SKM-1 (cell line): ENCODE results near the gene CAMKK2.
A peak's percentile ranks its signal among the peaks of the same experiment; 100 is the strongest.
"Not testable (repeated sequence)": the region's sequence is repeated elsewhere in the genome, so short reads cannot be mapped to it uniquely, and the experiment has no call there.

Source experiments
- DNase-seq: peaks from one replicate; lab custom pipeline; 2025; ENCODE audit not compliant: unreplicated experiment; lab: John Stamatoyannopoulos, UW

The CAMKK2 gene

GRCh38 chr12:121296618-121297434, at the start of gene CAMKK2:
Gene CAMKK2 (minus strand): TSS chr12:121296709. CDS start chr12:121274526, 22,183 bp downstream.
- peak; percentile 27 for DNase-seq

DNA sequence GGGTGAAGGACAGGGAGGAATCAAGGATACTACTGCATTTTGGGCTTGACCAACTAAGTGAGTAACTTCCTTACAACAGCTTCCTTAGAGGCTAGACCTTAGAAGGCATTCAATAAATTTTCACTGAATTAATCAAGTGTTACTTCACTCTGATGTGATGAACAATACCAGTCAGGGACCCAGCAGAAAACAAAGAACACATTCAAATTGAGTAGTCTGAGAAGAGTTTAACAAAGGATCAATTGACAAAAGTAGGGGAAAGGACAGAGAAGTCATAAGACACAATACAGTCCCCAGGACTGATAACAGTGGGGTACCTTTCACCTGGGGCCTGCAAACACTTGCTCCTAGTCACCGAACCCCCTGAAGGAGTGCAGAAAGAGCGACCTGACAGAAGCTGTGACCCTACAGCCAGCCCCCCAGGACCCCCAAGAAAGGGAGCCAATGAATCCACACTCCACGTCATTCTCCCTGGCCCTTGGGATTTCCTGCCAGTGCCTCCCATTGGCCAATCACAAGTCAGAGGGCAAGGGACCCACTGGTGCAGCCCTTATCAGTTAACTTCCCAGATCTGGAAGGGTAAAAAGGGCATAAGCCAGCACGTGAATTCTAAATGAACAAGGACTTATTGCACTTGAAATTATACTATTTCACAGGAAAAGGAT, 48.8 kb upstream of the CAMKK2 start:
- DNase-seq, result no peak

GRCh38 chr12:121344506-121344905, 48.0 kb upstream of the CAMKK2 start:
- no peak for DNase-seq

GRCh38 chr12:121337416-121337815, 40.9 kb upstream of the CAMKK2 start:
- DNase-seq, result no peak

- peak; percentile 1 for DNase-seq
Observed at GRCh38 chr12:121334513-121335343, 38.2 kb upstream of the CAMKK2 start.

GRCh38 chr12:121333747-121334146, 37.2 kb upstream of the CAMKK2 start:
- no peak for DNase-seq

DNA sequence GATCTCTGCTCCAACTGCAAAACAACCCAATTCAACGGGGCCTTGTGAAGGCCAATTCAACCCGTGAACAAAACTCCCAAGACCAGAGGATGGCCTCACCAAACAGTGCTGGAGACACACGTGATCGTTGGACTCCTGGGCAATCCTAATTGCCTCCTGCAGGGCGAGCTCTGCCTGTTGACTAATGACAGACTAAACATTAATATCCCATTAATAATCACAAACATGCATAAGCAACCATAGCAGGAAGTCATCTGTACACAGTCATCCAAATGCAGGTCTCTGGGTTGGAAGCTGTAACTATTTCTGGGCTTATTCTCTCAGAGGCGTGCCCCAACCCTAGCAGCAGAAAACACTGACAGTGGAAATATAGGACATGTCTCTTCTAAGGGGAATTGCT, 34.7 kb upstream of the CAMKK2 start:
- no peak for DNase-seq

DNA sequence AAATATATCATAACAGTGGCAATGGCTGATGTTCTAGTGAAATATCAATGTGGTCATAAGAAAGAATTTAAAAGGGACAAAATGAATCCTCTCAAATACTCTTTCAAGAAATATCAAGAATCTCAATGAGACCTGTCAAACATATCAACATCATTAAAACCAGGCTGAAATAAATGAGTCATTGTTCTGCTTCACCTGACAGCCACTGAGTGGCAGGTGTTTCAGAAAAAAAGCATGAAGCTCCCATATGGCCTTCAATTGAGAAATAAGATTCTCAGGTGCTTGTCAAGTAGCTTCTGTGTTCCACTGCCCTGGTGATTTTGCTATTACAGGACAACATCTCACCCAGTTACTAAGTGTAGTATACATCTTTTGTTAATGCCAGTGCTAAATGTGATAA, 34.2 kb upstream of the CAMKK2 start:
- DNase-seq, result no peak

DNA sequence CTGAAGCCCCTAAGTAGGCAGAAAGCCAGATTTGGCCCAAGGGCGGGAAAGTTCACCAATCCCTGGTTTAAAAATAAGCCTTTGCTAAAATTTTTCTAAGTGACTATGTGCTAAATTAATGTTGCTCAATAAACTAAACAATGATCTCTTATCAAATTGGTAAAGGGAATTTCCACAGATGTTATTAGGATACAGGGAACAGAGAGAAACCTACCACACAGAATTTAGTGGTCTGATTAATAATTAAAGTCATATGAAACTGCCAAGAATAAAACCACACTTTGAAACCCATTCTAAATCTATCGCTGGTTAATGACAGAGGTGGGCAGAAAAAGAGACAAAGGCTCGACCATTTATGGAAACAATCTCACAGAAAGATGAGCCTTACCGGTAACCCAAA, 33.7 kb upstream of the CAMKK2 start:
- no peak for DNase-seq

- DNase-seq, result no peak
Observed at GRCh38 chr12:121328620-121329019, 32.1 kb upstream of the CAMKK2 start.

DNA sequence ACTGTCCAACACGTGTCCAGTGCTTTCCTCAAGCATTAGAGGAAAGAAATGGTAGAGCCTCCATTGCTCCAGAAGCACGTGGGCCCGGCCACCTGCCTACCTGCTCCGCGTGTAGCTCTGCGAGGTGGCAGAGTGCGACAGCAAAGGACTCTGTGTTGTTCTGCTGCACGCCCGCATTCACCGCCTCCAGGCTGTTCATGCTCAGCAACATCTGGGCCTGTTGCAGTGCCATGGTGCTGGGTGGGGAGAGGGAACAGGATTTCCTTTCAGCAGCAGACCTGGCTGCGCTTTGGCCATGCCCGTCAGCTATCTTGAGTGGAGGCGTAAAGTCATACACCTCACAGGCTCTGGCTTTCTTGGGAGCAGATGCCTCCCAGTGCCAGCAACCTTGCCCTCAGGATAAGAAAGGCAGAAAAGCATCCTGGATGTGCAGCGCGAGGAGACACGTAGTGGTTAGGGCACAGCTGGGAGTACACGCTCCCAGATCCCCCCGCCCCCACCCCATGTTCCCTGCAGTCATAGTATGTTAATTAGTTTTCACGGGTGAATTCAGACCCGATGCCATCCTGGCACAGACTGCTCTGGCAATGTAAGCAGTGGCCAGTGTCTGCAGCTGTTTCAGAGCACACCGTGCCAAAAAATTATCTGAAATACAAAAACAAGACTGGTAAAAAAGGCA, 30.6 kb upstream of the CAMKK2 start:
- no peak for DNase-seq

- DNase-seq, result no peak
Observed at GRCh38 chr12:121325922-121326396, 29.4 kb upstream of the CAMKK2 start.

GRCh38 chr12:121323908-121324307, 27.4 kb upstream of the CAMKK2 start:
- no peak for DNase-seq

GRCh38 chr12:121318121-121318520, 21.6 kb upstream of the CAMKK2 start:
- DNase-seq, result no peak

DNA sequence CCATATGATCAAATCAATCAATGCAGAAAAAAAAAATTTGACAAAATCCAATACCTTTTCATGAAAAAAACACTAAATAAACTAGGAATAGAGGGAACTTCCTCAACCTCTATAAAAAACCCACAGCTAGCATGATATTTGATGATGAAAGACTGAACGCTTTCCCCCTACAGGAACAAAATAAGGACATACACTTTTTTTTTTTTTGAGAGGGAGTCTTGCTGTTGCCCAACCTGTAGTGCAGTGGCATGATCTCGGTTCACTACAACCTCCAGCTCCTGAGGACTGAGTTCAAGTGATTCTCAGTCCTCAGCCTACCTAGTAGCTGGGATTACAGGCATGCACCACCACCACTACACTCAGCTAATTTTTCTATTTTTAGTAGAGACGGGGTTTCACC, 17.9 kb upstream of the CAMKK2 start:
- no peak for DNase-seq

- DNase-seq, result not testable (repeated sequence)
Observed at GRCh38 chr12:121310231-121310630, 13.7 kb upstream of the CAMKK2 start.

- DNase-seq, result not testable (repeated sequence)
Observed at GRCh38 chr12:121307397-121307796, 10.9 kb upstream of the CAMKK2 start.

DNA sequence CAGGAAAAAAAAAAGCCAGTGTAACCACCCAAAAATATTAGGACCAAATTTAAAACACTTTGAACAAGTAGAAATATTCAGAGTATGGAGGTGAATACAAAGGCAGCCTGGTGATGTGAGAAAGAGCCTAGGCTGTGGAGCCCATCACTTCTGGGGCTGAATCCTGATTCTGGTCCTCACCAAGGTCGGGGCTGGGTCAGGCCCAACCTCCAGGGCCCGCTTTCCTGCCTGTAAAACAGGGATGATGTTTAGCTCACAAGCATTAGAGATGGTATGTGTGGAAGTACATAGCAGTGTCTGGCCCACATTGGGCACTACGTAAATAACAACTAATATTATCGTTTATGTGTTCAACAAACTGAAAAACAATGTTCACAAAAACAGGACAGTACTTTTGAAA, 7.8 kb upstream of the CAMKK2 start:
- DNase-seq, result no peak

GRCh38 chr12:121301876-121302275, 5.4 kb upstream of the CAMKK2 start:
- no peak for DNase-seq

DNA sequence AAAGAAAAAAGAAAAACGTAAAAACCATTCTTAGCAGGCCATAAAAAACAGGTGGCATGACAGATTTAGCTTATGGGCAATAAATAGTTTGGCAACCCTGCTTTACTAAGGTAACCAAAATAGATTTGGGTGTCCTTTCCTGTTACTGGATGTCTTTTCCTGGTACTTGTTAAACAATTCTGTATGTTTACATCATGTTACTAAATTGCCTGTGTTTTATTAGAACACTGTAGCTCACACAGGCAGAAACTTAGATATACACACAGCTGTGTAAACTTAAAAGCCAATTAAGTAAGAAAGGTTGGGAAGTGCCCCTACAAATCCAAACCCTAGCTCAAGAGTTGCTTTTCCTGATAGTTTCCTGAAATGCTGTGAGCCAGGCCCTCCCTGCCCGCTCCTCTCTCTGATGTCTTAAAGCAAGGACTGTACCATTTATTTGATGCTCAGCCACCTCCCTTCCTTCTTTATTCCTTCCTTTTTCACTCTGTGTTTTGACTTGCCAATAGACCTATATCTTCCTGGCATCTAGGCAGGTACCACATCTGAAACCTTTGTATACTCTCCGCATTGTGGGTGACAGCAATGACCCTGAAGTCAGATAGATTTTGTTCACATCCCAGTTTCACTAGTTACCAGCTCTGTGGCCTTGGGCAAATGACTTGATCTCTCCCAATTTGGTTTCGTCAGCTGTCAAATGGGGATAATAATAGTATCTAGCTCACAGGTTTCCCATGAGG, 3.7 kb upstream of the CAMKK2 start:
- no peak for DNase-seq
